HT1080 (cell line): ENCODE data around the gene CACNA1C. TPM values are rescaled to one million over a fixed set of nuclear protein-coding genes. Genes with fewer than 3 reads are reported as not detected.
A peak's percentile ranks its signal among the peaks of the same experiment; 100 is the strongest.

ENCODE experiments used
- DNase-seq: peaks from one replicate; pipeline ENCODE4 v3.0.0-alpha.2; 2015; ENCODE audit warnings: low read depth
- total RNA-seq: library from RNA; depleted of rRNA; stranded (reverse); fragments of >200 nt; shearing (Covaris generic); gene quantifications from 2 replicates; pipeline ENCODE4 v1.2.3, GENCODE V29; 2014

The CACNA1C gene
- total RNA-seq, 1 experiment from 2014 or later: not detected

DNA sequence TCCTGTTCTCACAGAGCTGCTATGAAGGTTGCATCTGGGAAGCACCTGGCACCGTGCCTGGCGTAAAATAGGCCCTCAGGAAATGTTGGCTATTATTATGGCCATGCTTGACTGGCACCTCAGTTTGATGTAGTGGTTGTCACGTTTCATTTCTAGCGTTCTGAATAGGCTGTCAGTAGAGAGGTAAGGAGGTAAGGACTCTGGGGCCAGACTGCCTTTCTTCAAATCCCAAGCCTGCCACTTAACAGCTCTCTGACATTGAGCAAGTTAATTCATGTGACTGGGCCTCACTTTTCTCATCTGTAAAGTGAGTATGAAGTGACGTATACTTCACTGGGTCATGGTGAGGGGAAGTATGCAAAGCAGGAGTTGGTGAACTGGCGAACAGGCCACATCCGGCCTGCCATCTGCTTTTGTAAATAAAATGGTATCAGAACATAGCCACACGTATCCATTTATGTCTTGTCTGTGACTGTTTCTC, 196.2 kb downstream of the CACNA1C start:
- DNase-seq: peak; percentile 33

DNA sequence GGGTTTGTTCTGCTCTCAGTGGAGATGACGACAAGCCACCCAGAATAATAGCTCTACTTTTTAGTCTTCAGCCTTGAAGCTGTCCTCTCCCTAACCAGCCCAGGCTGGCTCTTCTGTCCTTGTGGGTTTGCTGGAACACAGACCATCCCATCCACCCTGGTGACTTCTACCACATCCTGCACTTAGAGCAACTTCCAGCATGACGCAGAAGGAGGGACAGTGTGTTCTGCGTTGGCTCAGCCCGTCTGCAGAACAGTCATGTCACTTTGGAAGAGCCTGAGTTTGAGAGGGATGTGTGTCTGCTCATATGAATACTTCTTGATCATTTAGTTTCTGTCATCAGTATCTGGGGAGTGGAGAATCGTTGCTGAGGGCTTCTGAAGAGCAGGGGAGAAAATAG, 198.0 kb downstream of the CACNA1C start:
- peak; percentile 40 for DNase-seq

DNA sequence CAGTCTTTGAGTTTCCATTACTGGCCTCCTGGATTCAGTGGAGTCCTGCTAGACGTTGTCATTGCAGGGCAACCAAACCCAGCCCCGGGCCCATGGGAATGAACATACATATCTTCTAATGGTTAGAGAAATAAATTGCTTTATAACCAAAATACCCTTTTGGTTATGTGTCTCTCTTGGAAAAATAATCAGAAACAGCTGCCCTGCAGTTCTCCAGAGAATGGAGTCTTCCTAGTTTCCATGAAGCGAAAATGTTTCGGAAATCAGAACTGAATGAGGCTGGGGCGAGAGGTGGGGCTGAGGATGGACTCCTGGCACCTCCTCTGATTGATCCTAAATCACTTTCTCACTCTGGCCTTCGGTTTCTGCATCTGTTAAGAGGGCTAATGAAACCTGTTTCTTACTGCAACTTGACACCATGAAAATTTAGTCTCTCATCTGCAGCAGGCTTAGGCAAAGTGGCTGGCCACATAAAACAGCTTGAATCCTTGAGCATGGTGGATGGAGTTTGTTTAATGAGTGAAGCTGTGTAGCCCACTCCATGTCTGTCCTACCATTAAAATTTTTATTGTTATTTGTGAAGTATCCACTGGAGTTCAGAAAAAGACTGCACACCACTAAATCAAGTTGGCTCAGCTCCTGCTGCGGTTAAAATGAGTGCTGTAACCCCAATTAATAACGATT, 198.9 kb downstream of the CACNA1C start:
- no peak for DNase-seq

DNA sequence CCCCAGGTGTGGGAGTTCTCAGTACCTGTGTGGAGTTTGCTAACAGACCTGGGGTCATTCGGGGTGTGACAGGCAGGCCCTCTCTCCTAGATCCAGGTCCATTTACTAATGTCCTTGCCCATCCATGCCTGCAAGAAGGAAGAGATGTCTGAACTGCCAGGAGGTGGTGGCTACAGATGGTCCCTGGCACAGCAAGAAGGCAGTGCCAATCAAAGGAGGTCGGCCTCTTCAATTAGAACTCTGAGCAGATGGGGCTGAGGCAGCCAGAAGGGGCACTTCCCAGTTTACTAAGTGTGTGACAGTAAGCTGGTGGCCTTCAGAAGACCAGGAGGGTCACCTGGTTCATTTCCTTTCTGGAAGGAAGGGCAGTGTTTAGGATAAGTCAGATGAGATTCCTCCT, 202.5 kb downstream of the CACNA1C start:
- no peak for DNase-seq

DNA sequence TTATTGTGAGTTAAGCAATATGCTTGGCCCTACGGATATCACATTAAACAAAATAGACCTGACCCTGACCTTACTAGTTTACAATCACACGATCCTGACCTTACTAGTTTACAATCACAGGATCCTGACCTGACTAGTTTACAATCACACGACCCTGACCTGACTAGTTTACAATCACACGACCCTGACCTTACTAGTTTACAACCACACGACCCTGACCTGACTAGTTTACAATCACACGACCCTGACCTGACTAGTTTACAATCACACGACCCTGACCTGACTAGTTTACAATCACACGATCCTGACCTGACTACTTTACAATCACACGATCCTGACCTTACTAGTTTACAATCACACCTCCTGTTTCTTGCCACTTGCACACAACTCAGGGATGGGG, 202.9 kb downstream of the CACNA1C start:
- DNase-seq: peak; percentile 44

DNA sequence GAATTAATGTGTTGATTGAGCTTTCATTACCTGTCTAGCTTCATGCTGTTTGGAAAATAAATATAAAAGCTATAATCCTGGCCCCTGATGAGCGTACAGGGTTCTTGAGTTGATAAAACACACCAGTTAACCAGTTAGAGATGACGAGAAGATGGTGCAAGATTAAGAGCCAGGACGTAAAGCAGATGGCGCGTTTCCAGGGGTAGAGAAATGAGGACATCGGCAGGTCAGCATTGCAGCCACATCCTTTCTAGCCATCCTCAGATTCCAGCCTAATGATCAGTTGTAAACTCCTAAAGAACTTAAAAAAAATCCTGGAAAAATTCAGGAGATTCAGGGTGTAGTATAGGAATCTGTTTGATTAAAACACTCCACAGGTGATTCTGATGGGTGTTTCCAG, 203.7 kb downstream of the CACNA1C start:
- peak; percentile 21 for DNase-seq

DNA sequence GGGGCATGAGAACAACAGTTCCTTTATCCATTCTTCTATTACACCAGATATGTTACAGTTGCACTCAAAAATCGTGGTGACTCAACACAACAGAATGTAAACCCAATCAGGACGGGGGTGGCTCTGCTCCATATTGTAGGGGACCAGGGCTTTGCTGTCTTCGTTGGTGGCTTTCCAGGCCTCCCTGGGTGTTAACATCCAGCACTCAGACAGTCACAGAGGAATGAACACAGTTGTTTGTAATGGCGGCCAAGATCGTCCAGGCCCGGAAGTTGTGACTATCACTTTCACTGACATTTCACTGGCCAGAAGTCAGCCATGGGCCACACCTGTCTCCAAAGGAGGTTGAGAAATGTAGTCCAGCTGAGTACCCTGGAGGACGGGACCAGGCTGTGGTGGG, 204.1 kb downstream of the CACNA1C start:
- peak; percentile 31 for DNase-seq

DNA sequence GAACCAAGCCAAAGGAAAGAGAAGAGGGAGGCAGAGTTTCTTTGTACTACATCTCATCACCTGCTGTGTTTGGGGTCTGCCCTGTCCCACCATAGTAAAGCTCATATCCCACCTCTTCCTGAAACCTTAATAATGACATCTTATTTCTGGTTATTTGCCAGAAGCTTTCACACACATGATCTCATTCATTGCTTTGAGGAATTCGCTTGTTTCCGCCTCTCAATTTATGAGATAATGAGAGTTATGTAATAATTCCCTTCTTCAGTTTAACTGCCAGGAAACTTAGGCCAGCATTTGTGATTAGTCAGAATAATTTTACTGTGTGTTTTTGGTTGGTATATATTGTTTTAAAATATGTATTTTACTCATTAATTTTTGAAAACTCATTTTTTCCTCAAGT, 205.2 kb downstream of the CACNA1C start:
- no peak for DNase-seq

DNA sequence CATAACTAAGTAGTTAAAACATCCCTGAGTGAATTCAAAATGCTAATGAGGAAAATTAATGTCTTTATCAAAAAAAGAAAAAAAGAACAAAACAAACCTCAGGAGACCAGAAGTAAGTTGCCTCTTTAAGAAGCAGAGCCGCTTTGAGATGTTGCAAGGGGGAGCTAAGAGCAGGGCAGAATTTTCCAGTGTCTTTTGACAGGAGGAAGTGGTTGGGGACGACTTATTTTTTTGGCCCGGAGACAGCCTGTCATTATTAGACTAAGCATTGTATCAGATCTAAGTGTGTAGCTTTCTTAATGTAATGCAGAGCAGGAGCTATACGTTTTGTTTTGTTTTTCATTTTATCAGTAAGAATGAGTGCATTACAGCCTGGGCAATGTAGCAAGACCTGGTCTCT, 206.6 kb downstream of the CACNA1C start:
- no peak for DNase-seq

DNA sequence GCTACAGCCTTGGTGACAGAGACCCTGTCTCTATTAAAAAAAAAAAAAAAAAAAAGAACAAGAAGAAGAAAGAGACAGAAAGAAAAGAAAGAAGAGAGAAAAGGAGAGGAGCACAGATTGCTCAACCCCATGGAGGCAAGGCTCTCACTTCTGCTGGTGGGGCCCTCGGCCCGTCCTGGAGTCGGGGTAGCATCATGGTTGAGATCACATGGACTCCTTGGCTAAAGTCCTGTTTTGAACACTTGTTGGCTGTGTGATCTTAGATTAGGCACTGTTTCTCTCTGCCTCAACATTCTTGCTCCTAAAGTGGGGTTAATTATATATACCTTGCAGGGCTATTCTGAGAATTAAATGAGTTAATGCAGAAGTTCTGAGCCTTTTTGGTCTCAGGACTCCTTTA, 207.7 kb downstream of the CACNA1C start:
- no peak for DNase-seq

DNA sequence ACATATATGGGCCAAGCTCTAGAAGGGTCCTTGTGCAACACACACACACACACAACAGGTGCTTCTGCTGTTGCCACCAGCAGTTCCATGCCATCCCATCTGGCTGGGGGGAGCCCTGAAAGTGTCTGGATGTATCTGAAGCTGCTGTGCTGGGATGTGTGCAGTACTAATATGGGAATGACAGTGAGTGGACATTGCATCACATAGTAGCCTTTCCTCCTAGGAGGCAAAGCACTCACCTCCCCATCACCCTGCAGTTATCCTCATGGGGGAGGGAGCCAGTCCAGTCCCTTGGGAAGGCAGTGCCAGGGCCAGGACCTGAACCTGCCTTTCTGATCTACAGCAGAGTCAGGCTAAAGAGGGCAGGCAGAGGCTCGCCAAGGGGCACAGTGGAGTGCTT, 208.9 kb downstream of the CACNA1C start:
- no peak for DNase-seq

DNA sequence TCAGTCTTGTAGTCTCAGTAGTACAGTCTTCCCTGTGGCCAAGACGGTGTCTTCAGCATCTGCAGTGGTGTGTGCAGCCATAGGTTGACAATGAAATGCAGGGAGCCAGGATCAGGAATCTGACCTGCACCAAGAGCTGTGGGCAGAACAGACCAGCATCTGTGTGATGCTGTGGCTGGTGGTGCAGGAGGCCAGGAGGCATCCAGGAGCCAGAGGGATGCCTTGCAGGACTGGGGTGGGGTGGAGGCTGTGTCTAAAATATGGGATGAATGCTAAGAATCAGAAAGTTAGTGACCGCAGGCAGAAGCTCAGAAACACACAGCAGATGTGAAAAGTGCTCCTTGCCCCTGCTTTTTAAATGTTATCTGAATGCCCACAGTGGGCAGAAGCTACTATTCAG, 209.7 kb downstream of the CACNA1C start:
- no peak for DNase-seq

DNA sequence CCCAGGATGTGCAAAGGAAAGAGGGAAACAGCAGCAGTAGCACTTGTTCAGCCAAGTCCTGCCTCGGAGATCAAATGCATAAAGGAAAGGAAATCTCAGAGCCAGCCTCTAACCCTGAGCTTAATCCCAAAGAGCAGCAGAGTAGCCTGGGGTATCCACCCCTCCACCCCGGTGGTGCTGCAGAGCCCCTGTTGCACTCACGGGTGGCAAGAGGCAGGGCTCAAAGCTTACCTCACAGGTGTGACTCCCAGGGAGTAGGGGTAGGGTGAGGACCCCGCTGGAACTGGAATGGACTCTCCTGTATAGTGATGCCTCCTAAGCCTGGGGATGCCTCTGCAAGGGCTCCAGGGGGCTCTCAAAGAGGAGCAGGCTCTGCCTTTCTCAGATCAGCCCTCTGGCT, 211.1 kb downstream of the CACNA1C start:
- no peak for DNase-seq

DNA sequence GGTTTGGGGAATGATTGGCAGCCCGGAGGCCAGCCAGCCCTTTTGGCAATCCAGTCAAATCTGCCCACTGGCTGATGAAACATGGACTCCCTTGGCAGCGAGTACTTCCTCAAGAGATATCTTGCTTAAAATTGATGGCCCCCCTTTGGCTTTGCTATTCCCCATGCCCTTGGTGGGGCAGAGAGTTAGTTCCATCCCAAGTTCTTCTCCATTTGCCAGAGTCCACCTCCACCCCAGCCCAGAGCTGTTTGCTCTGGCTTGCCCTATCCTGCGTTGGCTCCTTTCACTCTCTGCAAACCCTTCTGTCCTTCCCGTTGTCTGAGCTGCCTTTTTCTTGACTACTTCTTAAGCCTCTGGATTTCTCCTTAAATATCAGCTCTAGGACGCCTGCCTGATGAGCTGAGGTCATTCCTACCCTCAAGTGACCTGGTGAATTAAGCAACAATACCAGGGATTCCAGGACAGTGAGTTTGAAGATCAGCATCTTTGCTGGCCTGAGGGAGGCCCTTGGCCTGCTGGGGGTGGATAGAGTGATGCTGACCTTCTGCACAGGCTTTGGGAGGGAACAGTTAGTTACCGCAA, 212.0 kb downstream of the CACNA1C start:
- no peak for DNase-seq

DNA sequence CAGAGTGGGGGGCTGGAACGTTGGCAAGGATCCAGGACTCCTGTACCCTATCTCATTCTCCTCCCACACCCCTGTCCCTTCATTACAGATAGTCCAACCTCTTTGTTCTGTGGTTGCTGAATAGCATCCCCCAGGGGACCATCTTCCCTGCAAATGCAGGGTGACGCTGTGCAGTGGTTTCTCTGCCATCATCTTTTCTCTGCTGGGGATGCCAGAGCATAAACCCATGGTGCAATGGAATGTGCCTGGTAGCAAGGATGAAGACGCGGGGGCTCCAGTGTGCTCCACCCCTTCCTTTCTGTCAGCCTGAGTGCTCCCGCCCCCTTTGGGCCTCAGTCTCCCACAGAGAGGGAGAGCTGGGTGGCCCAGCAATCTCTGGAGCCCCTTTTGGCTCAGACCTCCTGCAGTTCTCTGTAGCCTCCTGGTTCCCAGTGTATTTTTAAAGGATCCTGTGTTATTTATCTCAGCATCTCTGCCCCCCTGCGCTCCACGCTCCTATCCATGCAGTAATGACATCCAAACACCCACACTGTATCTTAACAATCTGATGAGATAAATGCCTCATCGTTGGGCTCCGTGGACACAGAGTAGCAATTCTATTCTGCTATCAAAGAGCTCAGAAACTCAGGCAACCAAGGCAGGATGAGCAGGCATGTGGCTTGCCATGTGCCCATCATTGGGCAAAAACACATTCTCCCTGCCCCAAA, 212.8 kb downstream of the CACNA1C start:
- DNase-seq: no peak

DNA sequence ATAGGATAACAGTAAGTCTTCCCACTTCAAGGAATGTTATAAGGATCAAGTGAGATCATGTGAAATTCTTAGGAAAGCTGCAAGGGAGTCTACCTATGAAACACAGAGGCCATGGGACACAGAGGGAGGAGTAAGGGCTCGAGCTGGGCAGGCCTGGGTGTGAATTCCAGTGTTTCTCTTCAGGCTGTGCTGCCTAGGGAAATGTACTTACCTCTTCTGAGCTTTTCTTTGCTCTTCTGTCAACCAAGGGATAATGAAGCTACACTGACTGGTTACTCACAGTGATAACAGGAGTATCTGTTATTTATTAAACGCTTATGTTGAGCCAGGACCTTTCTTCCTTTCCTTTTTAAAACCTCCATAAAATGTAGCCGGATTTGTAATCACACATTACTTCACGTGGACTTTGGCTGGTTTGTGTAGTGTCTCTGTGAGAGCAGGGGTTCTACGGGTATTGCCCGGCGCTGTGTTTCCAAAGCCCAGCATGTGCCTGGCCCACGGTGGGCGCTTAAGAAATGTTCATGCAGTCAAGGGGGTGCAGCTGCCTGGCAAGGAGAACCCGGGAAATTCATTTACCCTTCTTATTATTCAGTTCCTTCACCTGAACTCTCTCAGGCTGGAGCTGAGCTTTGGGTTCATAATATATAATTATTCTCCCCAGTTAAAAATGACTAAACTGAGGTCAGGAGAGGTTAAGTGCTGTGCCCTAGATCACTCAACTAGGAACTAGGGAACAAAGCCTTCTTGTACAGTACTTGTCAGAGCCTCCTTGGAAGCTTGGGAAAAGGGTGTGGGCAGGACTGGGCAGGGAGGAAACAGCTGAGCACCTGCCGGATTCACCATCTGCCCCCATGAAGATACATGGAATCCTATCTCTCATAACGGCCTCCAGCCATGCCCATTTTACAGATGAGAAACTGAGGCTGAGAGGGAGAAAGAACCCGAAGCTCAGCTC, 214.2 kb downstream of the CACNA1C start:
- no peak for DNase-seq

DNA sequence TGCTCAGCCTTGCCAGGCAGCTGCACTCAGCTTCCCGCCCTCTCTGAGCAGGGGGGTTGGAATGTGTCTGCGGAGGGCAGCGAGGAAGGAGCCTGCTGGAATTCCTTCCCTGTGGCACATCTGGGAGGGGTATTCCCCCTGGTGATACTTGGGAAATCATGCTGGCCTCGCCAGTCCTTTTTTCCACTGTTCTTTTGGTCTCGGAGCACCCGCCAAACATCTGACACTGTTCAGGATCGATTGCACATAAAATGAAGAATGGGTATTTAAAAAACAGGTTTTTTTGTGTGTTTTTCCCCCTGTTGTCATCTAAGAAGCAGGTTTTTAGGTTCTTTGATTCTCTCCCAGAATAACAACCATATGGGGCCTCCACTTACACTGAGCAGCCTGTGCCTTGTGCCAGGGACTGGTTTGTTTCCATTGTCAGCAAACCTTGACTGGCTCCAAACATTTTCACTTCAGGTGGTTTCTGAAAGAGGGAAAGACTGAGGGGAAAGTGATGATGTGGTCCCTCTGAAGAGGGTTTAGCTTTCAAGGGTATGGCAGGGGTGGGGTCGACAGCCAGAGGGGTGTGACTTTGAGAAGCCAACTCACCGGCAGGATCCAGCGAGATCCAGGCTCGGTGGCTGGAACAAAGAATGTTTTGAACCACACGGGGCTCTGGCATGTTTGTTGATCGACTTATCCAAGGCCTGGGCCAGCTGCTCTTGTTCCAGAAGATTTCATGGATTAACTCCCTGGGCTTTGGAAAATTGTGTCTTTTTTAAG, 215.1 kb downstream of the CACNA1C start:
- DNase-seq: no peak

DNA sequence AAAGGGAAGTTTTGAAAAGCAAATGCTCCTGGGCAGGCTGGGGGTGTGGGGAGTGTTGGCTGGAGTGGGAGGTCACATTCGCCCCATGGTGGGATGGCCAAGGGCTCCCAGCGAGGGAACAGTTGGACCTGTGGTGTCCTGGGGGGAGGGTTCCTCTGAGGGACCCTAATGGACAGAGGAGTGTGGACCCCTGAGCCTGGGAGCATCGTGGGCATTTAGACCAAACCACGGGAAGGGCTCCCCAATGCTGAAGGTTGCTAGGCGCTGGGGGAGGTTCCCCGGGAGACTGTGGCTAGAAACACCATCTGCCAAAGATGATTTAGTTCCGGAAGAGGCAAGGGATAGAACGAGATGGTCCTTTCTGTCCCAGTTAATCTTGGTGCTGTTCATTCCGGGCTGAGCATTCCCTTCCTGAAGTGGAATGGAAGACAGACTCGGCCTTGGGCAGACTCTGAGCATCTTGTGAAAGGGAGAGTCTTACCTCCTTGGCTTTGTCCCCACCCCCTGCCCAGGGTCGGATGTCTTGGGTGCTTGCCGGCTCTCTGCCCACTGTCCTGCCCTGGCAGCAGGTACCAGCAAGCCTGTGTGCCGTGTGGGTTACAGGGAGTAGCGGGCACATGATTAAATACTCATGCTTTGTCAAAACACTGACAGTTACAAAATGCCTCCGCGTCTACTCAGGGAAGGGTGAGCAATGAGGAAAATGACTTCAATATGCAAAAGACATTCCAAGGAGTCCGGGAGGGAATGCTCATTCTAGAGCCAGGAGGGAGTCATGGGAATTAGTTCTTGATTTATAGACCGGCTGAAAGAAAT, 215.9 kb downstream of the CACNA1C start:
- DNase-seq: peak; percentile 48

DNA sequence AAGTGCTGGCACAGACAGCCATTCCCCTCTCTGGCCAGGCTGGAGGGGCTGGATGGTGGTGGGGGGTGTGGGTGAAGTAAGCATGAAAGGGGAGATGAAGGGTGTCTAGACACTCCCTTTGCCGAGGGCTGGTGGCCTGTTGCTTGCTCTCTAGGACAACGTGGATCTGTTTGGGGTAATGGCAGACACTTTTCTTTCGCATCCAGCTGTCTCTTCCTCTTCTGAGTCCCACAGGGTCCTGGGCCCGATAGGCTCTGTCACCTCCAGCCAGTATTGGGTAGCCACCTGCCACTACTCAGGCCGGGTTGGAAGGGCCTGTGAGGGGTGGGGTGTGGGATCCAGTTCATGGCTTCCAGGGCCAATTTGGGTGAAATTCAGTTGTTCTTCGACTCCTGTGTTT, 218.1 kb downstream of the CACNA1C start:
- no peak for DNase-seq

DNA sequence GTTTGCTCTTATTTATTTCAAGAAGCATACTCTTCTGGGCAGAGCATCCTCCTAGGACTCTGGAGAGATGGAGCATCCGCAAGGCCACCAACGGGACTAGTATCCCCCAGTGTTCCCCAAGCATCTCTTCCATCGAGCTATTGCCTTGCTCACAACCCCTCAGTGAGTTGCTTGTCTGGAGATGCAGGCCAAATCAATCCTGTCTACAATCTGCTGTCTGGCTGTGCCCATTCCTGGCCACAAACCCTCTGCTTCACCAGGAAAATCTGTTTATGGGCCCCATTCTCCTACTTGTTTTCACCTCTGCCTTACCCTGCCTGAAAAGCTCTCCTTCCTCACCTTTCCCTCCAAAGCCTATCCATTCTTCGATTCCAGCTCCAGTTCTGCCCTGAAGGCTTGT, 219.2 kb downstream of the CACNA1C start:
- no peak for DNase-seq
